ENCODE data around the gene GRIK3.
"Not testable (repeated sequence)": the region's sequence is repeated elsewhere in the genome, so short reads cannot be mapped to it uniquely, and the experiment has no call there.

Gene GRIK3

GRCh38 chr1:36911561-36912364, 122.6 kb downstream of the GRIK3 start:
- in situ Hi-C loops (cut with MboI; ENCODE audit: low sequenced_read_pairs) = no loop called here

DNA sequence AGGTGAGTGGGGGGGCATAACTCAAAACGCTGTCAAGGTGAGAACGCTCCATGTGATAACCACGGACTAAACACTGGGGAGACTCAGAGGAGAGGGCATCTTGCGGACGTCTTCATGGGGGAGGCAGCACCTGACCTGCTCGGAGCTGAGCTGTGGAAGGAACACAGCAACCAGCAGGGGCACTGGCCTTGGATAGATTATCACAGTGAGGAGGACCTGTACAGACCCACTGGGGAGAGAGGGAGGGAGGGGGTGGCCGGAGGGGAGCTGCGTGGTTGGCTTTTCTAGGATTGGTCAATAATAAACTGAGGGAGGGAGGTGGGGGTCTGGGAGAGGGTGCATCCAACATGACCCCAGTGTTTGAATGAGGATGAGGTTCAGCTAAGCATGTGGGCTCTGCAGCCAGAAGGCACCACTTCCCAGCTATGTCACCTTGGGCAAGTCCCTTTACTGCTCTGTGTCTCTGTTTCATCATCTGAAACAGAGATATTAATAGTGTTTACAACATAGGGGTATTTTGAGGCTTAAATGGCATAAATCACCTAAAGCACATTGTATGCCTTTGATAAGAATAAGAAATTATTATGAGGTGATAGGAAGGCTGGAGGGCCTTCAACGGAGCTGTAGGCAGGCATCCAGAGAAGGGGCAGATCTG, 123.3 kb downstream of the GRIK3 start:
- in situ Hi-C loops (cut with MboI; ENCODE audit: low sequenced_read_pairs) = no loop called here

GRCh38 chr1:36909946-36910725, 124.2 kb downstream of the GRIK3 start:
- in situ Hi-C loops (cut with MboI; ENCODE audit: low sequenced_read_pairs) = no loop called here

GRCh38 chr1:36909359-36909758, 125.0 kb downstream of the GRIK3 start:
- in situ Hi-C loops (cut with MboI; ENCODE audit: low sequenced_read_pairs) = not testable (repeated sequence)

GRCh38 chr1:36908096-36908495, 126.2 kb downstream of the GRIK3 start:
- in situ Hi-C loops (cut with MboI; ENCODE audit: low sequenced_read_pairs) = no loop called here

- in situ Hi-C loops (cut with MboI; ENCODE audit: low sequenced_read_pairs) = no loop called here
Measured at GRCh38 chr1:36906555-36906954, 127.8 kb downstream of the GRIK3 start.

- in situ Hi-C loops (cut with MboI; ENCODE audit: low sequenced_read_pairs) = no loop called here
Measured at GRCh38 chr1:36905941-36906340, 128.4 kb downstream of the GRIK3 start.

GRCh38 chr1:36900128-36900527, 134.2 kb downstream of the GRIK3 start:
- in situ Hi-C loops (cut with MboI; ENCODE audit: low sequenced_read_pairs) = no loop called here

DNA sequence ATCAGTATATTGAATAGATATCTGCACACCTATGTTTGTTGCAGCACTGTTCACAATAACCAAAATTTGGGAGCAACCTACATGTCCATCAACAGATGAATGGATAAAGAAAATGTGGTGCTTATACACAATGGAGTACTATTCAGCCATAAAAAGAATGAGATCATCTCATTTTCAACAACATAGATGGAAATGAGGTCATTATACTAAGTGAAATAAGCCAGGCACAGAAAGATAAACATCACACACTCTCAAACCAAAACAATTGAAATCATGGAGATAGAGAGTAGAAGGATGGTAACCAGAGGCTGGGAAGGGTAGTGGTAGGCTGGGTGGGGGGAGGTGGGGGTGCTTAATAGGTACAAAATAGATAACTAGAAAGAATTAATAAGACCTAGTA, 136.5 kb downstream of the GRIK3 start:
- in situ Hi-C loops (cut with MboI; ENCODE audit: low sequenced_read_pairs) = not testable (repeated sequence)

- in situ Hi-C loops (cut with MboI; ENCODE audit: low sequenced_read_pairs) = no loop called here
Measured at GRCh38 chr1:36894824-36895223, 139.5 kb downstream of the GRIK3 start.

- in situ Hi-C loops (cut with MboI; ENCODE audit: low sequenced_read_pairs) = no loop called here
Measured at GRCh38 chr1:36890776-36891175, 143.5 kb downstream of the GRIK3 start.

GRCh38 chr1:36889478-36890226, 144.7 kb downstream of the GRIK3 start:
- in situ Hi-C loops (cut with MboI; ENCODE audit: low sequenced_read_pairs) = no loop called here

DNA sequence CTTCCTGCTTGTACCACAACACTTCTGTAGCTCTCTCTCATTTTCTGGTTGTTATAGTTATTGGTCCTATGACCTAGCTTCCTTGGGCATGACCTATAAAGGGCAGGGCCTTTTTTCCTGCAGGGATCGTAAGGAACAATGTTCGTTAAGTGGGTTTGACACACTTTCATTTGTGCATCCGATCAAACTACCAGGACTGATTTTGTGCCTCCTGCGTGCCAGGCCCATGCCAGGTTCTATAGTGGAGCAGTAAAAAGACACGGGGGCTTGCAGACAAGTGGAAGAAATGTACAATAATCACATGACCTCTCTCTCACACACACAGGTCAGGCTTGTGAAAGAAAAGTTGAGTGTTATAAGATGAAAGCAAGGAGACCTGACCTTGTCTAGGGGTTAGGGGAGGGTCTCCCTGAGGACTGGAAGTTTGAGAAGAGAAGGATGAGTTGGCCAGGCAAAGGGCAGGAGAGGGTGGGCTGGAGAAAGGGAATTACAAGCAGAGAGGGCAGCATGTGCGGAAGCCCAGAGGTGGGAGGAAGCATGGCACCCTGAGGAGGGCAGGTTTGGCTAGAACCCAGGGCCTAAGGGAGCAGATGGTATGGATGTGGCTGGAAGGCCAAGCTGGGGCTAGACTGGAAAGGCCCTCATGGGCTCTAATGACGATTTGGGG, 145.4 kb downstream of the GRIK3 start:
- in situ Hi-C loops (cut with MboI; ENCODE audit: low sequenced_read_pairs) = no loop called here

DNA sequence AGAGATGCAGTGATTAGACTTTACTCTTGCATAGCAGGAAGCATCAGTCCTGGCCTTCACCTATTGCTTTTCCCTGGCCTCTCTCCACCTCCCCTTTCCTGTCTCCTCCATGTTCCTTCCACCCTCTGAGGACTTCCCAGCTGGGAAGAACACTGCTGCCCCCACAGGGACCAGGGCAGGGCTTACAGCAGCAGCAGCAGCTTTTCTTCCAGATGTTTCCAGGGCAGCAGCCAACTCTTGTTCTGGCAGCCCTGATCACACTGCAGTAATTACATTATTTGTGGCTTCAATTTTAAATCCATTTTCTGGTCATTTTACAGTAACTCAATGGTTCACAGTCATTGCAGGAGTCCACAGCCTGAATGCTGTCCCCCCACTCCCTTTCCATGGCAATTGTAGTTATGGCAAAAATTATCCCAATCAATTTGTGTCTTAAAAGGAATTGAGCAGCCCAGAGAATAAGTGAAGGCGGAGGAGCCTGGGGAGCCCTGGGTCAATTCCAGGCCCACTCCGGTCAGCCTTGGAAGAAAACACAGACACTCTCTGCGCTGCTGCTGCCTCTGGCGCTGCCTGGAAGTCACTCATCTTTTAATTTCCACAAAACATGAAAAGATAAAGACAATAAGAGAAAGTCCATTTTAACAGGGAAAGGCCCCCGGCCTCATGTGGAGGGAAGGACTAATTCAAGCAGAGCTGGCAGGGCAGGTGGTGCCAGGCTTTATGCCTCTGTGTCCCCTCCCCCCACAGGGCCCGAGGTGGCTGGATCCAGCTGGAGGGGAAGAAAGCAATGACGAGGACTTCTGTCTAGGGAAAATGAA, 148.6 kb downstream of the GRIK3 start:
- in situ Hi-C loops (cut with MboI; ENCODE audit: low sequenced_read_pairs) = no loop called here

DNA sequence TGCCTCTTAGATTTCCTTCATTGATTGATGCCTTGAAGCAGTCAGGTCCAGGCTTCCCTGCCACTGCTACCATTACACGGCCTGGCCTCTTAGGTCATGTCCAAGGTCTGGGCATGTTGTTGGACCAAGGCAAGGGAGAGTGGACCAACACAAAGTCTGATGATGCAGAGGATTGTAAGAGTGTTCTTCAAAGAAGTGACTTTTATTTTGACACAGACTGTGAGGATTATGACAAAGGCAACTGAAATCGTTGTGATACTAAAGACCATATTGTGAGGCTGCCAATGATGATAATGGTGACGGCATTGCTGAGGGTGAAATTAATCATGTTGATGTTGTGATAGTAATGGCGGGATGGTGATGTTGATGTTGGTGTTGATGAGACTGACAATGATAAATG, 149.5 kb downstream of the GRIK3 start:
- in situ Hi-C loops (cut with MboI; ENCODE audit: low sequenced_read_pairs) = no loop called here

DNA sequence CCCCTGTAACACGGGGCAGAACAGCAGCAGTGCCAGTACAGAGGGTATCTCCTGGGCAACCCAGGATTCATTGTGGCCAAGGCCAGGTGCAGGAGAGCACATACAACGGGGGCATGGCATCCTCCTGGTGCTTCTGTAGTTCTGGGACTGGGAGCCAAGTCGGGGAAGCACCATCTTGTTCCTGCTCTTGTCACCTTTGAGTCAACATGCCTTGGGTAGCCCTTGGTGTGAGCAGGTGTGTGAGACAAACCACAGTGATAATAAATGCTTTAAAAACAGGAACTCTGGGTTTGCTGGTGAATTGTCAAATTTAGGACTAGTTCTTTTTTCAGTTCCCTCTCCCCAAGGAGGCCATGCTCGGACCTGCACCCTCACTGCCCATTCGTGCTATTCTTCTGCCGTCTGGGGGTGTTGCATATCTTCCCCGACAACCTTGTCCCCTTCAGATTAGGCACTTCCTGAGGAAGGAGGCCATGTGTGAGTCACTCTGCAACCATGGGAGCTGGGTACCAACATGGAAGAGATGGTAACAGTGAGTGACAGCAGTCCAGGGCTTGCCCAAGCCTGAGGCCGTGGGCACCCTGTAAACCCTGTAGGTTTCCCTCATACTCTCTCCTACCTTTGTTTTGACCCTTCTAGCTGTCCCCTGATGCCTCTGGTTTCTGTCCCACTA, 150.2 kb downstream of the GRIK3 start:
- in situ Hi-C loops (cut with MboI; ENCODE audit: low sequenced_read_pairs) = no loop called here

DNA sequence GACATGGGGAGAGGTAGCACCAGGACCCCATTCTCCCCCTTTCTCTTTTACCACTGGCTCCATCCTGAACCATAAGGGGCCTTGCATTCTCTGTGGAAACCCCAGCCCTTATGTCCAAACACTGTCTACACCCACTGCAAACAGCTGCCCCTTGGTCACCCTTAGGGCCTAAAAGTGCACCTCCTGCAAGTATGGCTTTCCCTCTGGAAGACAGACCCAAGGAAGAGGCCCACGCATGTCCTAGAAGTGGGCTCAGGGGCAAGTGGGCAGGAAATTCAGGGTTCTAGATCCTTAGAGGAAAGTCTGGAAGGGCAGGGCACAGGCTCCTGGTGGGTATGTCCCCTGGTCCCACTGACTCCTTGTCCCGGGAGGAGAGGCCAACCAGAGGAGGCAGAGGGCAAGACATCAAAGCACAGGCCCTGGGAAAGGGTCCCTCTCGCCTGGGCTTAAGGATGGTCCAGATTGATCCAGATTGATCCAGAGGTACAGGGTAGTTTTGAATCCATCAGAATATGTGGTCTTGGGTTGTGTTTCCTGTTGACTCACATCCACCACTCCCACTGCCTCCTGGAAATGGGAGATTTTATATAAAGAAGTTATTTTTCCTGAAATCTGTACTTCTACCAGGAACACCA, 150.9 kb downstream of the GRIK3 start:
- in situ Hi-C loops (cut with MboI; ENCODE audit: low sequenced_read_pairs) = no loop called here

DNA sequence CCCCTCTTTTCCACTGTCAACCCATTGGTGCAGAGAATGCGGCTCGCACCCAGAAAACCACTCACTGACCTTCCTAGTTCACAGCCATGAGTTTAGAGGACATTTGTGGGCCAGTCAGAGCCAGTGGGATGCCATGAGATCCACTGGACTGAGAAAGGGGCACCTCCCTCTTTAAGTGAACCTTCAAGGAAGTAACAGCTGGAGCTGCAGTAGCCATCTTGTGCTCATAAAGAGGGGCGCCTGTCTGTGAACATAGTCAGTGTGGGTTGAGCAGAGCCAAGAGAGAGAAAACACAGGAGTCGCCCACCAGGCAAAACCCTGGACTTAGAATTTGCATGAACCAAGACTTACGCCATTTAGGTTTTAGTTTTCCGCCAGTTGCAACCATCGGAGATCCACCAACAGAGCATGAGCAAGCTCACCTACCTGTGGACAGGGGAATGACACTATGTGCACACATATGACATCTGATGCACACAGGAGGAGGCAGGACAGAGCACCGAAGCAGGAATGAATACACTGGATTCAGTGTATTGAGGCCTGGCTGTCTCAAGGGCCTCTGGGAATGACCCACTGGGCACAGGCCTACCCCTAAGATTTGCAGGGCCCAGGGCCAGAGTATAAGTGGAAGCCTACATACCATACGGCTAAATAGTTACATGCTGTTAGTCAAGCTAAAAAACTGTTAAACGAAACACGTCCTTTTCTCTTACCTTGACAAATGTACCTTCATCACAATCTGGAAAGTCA, 151.6 kb downstream of the GRIK3 start:
- in situ Hi-C loops (cut with MboI; ENCODE audit: low sequenced_read_pairs) = no loop called here

Data from HL-60/S4 (cell line).